Stimulated activated CD8-positive, alpha-beta memory T cell treated with anti-CD3 and anti-CD28 coated beads, Interleukin-12 subunit alpha, Interleukin-12 subunit beta, amount 100 ng/mL, for 24 hours (primary cell): ENCODE data around the gene PNPT1.

Source experiments
- DNase-seq: peaks from one replicate; pipeline ENCODE4 v3.0.0-alpha.2; 2020; ENCODE audit errors: extremely low read depth

The PNPT1 gene

GRCh38 chr2:55668956-55669355, 24.7 kb downstream of the PNPT1 start:
- DNase-seq: no peak

- no peak for DNase-seq
These were observed 40.4 kb downstream of the PNPT1 start for GRCh38 chr2:55653255-55653654.

GRCh38 chr2:55649211-55649610, 44.4 kb downstream of the PNPT1 start:
- no peak for DNase-seq

- DNase-seq: no peak
These were observed 56.8 kb downstream of the PNPT1 start for GRCh38 chr2:55636831-55637230.

GRCh38 chr2:55628931-55629330, 64.7 kb downstream of the PNPT1 start:
- DNase-seq: no peak

GRCh38 chr2:55627915-55628314, 65.7 kb downstream of the PNPT1 start:
- no peak for DNase-seq

GRCh38 chr2:55621802-55622201, 71.8 kb downstream of the PNPT1 start:
- no peak for DNase-seq

- DNase-seq: no peak
These were observed 73.4 kb downstream of the PNPT1 start for GRCh38 chr2:55620123-55620779.

GRCh38 chr2:55618275-55619055, 75.2 kb downstream of the PNPT1 start:
- no peak for DNase-seq

- no peak for DNase-seq
These were observed 75.7 kb downstream of the PNPT1 start for GRCh38 chr2:55618025-55618274.

GRCh38 chr2:55617175-55618024, 76.2 kb downstream of the PNPT1 start, which contains the start of gene PPP4R3B:
TSS of gene PPP4R3B (minus strand) at chr2:55617622. CDS start at chr2:55617285, 337 bp downstream.
- peak; percentile 96 for DNase-seq

- no peak for DNase-seq
These were observed 77.0 kb downstream of the PNPT1 start for GRCh38 chr2:55616551-55617174.

- DNase-seq: no peak
These were observed 81.6 kb downstream of the PNPT1 start for GRCh38 chr2:55611997-55612396.

GRCh38 chr2:55610954-55611743, 82.5 kb downstream of the PNPT1 start:
- DNase-seq: no peak

GRCh38 chr2:55609938-55610578, 83.6 kb downstream of the PNPT1 start:
- DNase-seq: no peak

- no peak for DNase-seq
These were observed 84.3 kb downstream of the PNPT1 start for GRCh38 chr2:55609193-55609794.

- DNase-seq: no peak
These were observed 85.9 kb downstream of the PNPT1 start for GRCh38 chr2:55607717-55608116.

GRCh38 chr2:55604027-55604565, 89.5 kb downstream of the PNPT1 start:
- no peak for DNase-seq

GRCh38 chr2:55601849-55602248, 91.8 kb downstream of the PNPT1 start:
- DNase-seq: no peak
